Measurements from ENCODE around the gene P2RX4.

DNA sequence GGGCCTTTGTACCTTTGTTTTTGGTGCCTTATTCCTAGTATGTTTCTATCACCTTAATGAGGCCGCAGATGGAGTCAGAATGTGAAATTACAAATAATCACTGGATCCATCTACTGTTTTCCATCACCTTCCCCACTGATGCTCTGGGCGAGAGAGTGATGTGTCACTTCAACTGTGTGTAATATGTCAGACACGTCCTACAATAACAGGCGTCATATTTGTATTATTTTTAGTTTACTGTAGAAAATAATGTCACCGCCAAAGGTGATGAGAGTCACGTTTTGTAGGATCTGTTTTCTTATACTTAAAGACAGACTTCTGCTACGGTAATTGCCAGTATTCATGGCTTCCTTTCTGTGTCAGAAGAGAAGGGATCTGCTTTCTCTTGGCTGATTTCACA is 22.4 kb upstream of the P2RX4 start:
- TF ChIP-seq, protein P1, sequence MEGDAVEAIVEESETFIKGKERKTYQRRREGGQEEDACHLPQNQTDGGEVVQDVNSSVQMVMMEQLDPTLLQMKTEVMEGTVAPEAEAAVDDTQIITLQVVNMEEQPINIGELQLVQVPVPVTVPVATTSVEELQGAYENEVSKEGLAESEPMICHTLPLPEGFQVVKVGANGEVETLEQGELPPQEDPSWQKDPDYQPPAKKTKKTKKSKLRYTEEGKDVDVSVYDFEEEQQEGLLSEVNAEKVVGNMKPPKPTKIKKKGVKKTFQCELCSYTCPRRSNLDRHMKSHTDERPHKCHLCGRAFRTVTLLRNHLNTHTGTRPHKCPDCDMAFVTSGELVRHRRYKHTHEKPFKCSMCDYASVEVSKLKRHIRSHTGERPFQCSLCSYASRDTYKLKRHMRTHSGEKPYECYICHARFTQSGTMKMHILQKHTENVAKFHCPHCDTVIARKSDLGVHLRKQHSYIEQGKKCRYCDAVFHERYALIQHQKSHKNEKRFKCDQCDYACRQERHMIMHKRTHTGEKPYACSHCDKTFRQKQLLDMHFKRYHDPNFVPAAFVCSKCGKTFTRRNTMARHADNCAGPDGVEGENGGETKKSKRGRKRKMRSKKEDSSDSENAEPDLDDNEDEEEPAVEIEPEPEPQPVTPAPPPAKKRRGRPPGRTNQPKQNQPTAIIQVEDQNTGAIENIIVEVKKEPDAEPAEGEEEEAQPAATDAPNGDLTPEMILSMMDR (IDR thresholded peaks at IDR 0.05 in 2 of 3, conservative IDR thresholded peaks at IDR 0.05 in 1 of 3; ENCODE audit: borderline replicate concordance in 1 of 3, insufficient read depth in 1 of 3, low read depth in 2 of 3, low read length in 2 of 3), result no peak
- TF ChIP-seq POLR2A (IDR thresholded peaks at IDR 0.05; ENCODE audit: borderline replicate concordance, extremely low read depth, insufficient read depth, insufficient read length) (no peak), FOSL1 (IDR thresholded peaks at IDR 0.05; ENCODE audit: low read depth) (no peak), POLR2AphosphoS5 (IDR thresholded peaks at IDR 0.05; ENCODE audit: low read depth, low read length) (no peak), ZFX (IDR thresholded peaks at IDR 0.05) (no peak)
- TF ChIP-seq, protein P2, sequence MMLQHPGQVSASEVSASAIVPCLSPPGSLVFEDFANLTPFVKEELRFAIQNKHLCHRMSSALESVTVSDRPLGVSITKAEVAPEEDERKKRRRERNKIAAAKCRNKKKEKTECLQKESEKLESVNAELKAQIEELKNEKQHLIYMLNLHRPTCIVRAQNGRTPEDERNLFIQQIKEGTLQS (IDR thresholded peaks at IDR 0.05), result no peak

All from HCT116 (cell line).